ENCODE results near the gene BYSL.
"Not testable (repeated sequence)": the region's sequence is repeated elsewhere in the genome, so short reads cannot be mapped to it uniquely, and the experiment has no call there.

The BYSL gene

DNA sequence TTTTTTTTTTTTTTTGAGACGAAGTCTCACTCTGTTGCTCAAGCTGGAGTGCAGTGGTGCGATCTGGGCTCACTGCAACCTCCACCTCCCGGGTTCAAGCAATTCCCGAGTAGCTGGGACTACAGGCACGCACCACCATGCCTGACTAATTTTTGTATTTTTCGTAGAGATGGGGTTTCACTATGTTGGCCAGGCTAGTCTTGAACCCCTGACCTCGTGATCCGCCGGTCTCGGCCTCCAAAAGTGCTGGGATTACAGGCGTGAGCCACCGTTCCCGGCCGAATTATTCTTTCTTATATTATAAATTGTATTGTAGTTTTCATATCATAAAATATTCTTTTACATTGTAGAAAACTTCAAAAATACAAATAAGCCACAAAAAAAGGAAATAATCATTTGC is 21.6 kb downstream of the BYSL start:
- not testable (repeated sequence) for DNase-seq (ENCODE audit: low read depth)

DNA sequence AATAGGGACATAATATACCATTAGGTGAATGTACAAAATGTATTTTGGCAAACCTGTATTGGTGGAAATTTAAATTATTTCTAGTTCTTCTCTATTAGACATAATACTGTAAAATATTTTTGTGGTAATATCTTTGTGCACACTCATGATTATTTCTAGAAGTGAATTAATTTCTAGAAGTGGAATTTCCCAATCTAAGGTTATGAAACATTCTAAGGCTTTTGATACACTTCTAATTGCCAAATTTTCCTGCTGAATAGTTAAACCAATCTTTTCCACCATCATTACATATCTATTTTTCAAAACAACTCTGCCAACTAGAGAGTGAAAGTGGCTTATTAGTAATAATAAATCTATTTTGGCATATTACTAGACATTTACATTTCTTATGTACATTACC is 22.2 kb downstream of the BYSL start:
- DNase-seq (ENCODE audit: low read depth) = no peak

DNA sequence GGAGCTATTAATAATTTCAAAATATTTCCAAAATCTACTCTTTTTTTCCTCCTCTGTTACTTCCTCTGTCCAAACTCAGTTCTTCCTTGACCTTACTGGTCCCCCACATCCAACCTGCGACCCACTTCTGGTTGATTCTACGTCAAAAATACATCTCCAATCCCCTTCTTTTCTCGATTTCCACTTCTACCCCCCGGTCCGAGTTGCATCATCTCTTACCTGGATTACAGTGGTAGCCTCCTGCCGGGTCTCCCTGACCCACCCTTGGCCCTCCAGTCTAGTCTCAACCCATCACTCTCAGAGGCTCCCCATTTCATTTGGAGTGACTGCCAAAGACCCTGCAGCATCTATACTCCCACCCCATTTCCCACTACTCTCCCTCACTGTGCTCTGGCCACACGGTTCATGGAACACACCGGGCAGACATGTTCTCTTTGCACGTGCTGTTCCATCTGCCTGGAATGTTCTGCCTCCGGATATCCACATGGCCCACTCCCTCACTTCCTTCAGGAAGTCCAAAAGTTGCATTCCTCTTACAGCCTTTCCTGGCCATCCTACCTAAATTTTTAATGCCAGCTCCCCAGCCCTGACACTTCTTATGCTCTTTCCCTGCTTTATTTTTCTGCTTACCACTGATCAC is 26.4 kb downstream of the BYSL start:
- DNase-seq (ENCODE audit: low read depth) = no peak

DNA sequence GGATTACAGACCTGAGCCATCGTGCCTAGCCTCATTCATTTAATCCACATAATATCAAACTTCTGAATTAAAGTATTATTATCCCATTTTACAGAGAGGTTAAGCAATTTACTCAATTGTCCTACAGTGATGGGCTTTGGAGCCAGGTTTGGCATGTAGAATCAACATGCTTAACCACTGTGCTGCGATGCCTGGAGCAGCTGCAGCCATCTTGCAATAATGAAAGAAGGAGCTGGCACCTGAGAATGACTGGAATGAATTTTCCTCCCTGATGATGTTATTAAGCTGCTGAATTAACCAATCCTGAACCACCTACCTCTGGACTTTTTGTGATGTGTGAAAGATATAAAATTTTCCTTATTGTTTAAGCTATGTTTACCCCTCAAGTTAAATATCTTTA is 33.4 kb downstream of the BYSL start:
- no peak for DNase-seq (ENCODE audit: low read depth)

DNA sequence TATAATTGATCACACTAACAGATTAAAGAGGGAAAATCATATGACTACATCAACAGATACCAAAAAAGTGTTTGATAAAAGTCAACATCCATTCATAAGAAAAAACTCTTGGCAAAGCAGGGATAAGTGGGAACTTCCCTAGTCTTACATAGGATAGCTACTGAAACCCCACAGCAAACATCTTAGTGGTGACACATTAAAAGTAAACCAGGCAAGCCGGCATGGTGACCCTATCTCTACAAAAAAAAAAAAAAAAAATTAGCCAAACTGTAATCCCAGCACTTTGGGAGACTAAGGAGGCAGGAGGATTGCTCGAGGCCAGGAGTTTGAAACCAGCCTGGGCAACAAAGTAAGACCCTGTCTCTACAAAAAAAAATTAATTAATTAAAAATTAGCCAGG is 34.1 kb downstream of the BYSL start:
- no peak for DNase-seq (ENCODE audit: low read depth)

DNA sequence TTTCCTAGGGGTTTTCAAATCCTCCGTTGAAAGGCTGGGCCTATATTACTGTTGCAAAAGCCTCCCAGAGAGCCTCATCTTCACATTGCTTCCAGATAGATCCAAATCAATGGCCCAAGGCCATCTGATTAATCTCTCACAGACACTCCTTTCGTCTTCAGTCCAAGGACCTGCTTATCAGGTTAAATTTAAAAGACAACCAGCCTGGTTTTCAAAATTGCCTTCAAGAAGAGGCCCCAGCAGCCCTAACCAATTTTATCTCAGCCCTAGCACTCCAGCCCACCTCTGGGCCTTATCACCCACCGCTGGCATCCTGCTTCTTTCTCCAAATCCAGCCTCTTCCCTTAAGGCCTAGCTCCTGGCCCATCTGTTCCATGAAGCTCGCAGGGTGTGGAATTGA is 35.8 kb downstream of the BYSL start:
- DNase-seq (ENCODE audit: low read depth) = no peak

DNA sequence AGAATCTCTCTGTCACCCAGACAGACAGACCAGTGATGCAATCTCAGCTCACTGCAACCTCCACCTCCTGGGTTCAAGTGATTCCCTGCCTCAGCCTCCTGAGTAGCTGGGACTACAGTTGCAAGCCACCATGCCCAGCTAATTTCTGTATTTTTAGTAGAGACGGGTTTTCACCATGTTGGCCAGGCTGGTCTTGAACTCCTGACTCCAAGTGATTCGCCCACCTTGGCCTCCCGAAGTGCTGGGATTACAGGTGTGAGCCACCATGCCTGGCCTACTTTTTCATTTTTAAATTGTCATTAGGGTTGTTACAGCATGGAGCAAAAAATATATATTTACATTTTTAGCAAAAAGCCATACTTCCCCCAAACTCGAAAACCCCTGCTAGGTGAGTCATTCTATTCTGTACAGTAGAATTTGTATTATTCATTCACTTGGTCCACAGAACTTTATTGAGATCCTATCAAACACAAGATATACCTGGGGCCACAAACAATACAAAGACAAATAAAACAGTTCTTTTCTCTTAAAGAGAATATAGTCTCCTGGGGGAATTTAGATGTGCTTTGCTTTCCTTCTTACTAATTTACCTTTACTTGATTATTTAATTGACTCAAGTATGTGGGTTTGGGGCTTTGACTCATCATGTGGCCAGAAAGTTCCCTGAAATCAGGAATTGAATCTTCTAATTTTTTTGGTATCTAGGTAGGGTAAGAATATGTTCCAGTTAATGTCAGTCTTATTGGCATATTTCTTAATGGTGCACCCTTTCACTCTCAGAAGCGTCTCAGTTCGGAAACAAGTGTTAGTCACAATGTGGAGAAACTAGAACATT is 36.9 kb downstream of the BYSL start:
- no peak for DNase-seq (ENCODE audit: low read depth)

DNA sequence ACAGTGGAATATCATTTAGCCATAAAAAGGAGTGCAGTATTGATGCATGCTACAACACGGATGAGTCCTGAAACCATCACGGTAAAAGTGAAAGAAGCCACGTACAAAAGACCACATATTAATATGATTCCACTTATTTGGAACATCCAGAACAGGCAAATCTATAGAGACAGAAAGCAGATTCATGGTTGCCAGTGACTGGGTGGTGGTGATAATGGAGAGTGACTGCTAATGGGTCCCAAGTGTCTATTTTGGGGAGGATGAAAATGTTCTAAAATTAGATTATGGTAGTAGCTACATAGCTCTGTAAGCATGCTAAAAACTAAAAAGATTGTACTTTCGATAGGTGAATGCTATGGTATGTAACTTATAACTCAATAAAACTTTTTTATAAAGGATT is 38.7 kb downstream of the BYSL start:
- no peak for DNase-seq (ENCODE audit: low read depth)

DNA sequence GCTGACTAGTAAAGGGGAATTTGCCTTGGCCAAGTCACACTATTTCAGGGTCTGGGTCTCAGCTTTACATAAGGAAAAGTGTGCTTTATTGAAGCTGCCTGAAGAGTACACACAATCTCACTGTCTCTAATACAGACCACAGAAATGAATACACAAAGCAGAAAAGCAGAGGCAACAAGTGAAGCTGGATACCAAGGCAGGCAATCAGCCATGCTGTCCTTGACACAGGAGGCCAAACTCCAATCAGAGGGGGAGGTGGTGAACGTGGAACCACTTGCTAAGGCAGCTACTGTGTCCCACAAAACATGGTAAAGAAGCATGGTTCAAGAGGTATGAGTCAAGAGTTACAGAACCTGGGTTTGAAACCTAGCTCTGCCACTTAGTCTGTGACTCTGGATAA is 42.1 kb downstream of the BYSL start:
- no peak for DNase-seq (ENCODE audit: low read depth)

DNA sequence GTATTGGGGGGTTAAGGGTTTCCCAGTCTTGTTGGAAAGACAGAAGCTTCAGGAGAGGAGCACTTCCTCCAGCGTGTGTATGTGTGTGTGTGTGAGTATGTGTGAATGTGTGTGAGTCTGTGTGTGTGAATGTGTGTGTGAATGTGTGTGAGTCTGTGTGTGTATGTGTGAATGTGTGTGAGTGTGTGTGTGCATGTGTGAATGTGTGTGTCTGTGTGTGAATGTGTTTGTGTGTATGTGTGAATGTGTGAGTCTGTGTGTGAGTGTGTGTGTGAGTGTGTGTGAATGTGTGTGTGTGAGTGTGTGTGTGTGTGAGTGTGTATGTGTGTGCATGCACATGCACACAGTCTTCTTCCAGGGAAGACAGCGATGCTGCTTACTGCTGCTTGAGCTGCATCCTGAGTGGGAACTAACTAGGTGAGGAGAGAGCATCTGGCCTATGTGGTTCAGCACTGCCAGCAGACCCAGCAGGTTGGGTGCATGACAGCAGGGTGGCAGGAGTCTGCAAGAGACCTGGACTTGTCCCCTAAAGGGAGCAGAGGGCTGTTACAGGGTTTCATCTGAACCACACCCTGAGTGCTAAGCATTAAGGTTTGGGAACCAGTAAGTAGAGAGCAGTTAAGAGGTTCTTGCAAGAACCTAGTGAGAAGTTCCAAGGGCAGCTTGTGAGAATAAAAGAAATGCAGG is 43.0 kb downstream of the BYSL start:
- no peak for DNase-seq (ENCODE audit: low read depth)

DNA sequence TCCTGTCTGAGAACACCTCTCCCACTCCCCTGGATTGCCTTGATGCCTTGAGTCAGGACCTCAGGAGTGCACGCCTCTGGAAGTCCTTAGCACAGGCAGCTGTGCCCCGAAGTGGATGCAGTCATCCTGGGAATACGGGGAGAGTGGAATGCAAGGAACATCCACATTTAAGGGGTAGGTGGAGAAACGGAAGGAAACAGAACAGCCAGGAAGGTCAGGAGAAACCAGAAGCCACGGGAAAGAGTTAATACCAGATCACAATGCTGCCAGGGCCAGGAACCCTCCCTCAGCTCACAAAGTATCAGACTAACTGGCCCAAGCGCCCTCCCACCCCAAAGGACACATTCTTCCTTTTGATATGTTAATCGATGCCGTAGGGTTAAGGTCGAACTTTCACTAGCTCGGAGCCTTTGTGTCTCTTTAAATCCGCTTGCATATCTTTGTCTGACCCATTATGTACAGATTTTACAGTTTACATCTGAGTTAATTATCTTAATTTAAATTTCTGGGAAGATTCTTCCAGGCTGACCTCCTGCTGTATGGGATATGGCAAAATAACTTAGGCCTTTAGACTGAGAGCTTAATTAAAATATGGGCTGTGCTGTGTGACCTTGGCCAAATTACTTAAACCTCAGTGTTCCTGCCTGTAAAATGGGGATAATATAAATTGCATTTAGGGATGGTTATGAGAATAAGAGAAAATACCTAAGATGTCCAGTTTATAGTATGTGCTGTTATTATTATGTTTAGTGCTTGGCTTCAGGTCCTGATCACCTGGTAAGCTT is 44.3 kb downstream of the BYSL start:
- DNase-seq (ENCODE audit: low read depth) = no peak

DNA sequence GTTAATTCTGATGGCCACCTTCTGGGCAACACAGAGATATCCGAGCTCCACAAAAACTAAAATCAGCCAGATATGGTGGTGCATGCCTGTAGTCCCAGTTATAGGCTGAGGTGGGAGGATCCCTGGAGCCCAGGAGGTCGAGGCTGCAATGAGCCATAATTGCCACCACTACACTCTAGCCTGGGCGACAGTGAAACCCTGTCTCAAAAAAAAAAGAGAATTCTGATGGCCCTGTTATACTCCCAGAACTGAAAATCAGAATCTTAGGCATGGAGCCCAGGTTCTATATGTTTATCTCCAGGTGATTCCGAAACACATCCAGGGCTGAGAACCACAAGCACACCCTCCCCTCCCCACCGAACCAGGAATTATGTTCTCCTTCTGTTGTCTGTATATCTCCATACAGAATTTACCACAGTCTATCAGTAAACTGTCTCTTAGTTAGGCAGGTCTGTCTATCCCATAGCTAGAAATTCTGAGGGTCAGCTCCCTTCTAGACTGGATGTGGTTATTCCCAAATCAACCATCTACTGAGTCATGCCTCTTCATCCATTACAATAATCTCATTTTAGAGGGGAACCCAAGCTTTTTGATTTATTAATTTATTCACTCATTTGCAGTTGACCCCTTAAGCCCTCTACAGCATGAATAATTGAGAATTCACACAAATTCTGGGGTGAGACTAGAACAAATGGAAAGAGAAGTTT is 45.1 kb downstream of the BYSL start:
- no peak for DNase-seq (ENCODE audit: low read depth)

DNA sequence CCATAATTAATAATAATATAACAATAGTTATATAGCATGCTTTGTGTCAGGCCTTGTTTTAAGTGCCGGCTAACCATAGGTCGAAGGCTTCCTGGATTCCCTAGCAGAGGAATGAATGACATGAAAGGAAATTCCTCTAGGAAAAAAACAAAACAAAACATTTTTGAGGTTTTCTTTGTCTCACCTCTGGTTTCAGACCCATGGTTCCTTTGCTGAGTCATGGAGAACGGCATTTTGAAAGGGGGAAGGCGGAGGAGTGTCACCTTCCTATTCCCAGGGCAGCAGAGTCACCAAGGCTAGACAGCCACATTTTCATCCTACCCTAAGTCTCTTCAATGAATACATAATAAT is 45.6 kb downstream of the BYSL start:
- DNase-seq (ENCODE audit: low read depth) = no peak

DNA sequence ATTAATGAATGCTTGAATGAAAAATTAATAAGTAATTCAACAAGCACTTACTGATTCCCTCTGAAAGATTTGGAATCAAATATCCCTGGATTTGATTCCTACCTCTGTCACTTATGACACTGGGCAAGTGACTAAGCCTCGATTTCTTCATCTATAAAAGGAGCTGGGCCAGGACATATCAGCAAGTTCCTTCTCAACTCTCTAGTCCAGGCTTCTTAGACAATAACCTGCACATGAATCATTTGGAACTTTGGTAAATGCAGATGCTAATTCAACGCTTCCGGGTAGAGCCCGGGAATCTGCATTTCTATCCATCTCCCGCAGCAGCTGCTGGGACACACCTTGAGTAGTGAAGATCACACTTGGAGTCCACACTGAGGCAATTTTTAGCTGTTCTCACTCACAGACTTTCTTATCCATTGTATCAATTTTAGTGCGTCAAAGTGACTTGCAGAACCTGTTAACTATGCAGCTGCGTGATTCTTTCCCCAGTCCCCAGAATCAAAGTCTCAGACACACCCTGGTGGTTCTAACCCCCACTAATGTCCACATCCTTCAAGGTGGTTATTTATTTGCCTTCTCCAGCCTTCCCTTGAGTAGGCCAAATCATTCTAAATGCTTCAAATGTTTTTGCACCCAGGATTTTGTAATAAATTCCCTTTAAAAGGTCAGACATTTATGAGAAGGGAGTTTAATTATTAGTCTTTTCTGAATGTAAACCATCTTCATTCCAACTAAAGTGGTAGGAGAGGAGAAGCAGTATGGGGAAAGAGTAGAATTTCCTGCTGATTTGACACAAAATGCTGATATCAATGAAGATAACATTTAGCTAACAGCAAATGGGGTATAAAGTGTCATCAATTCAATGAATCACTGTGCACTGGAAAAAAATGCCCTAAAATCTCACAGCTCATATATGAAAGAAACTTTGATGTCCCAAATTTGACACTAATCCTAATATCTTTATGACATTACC is 46.3 kb downstream of the BYSL start:
- DNase-seq (ENCODE audit: low read depth) = no peak

DNA sequence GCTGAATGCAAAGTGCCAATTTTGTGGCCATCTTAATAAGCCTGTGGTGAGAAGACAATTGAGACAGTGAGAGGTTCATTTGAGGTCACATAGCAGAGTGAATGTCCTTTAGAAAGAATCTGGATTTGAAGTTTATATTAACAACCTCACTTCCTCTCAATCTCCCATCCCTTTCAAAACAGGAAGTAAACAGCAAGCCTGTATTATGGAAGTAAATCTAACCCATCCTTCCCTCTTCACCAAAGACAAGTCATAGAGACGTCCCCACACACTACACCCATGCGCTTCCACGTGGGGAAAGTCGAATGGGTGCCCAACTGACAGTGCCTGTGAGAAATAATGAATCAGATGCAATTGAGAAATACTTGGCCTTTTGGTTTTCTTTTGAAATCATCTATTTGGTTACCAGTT is 49.1 kb downstream of the BYSL start:
- no peak for DNase-seq (ENCODE audit: low read depth)

DNA sequence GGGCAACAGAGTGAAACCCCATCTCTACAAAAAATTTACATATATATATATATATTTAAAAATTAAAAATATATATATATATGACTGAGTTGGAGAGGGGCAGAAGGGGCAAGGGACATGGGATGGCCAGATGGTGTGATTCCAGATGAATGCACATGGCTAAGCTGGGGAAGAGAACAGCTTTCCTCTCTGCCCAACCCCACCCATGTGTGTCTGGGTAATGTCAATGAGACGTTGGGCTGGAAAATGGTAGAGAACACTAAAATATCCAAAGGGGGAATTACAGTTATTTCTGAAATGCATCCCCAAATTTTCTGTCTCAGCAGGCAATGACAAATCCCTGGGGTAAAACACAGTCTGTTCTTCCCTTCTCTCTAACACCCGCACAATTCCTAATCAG is 51.5 kb downstream of the BYSL start:
- no peak for DNase-seq (ENCODE audit: low read depth)

DNA sequence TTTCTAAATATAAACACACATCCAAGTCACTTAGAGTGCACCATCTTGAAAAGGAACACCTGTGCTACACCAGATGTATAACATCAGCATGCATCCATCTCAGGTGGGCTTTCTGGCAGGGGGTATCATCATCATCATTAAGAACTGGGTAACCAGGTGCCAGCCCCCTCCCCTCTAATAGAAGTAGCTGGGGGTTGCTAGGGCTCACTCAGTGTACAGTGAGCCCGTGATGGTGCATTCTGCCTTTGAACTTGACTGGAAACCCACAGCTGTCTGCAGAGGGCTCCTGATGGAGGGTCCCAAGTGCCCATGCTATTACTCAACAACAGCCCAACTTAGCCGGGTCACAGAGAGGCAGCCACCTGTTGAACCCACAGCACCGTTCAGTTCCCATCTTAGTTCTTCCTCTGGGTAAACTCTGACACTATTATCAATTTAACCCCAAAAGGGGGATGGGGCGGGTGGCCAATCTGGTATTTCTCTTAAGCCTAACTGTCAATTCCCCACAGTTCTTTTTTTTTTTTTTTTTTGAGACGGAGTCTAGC is 53.1 kb downstream of the BYSL start:
- no peak for DNase-seq (ENCODE audit: low read depth)

DNA sequence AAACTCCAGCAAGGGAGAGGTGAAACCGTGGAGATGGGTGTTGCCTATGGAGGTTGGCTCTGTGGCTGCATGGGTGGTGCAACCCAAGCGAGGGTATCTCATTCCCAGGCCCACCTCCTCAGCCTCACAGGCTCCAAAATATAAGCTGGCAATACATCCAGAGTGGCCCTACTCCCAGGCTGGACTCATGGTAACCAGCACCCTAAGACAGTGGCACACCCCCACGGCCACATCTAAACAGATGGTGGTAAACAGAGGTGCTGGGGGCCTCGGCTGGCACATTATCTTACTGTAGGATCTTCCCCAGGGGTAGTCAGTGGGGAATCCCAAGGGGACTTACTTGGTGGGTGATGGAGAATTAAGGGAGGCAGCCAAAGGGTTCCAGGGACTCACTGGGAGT is 54.0 kb downstream of the BYSL start:
- DNase-seq (ENCODE audit: low read depth) = no peak

DNA sequence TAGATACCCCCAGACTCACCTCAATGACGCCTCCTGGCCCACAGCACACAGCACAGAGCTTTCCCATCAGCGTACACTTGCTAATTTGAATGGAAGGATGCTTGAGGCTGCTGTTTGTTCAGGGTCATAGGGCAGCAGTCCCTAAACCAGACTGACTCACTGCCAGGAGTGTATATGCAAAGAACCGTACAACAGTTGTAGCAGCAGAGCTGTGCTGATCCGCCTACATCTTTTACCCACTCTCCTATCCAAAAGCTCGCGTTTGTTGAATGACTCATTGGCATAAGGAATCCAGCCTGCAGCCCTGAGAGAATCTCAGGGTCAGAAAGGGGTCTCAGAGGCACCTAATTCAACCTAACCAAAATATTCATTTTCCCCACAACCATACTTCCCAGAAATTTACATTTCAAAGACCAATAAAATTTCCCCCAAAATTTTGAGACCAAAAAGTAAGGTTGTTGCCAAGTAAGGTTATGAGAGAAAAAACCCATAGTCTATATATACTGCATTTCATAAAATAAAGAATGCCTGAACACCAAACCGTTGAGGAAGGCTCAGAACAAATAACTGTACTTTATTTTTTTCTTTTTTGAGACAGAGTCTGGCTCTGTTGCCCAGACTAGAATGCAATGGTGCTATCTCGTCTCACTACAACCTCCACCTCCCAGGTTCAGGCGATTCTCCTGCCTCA is 55.6 kb downstream of the BYSL start:
- no peak for DNase-seq (ENCODE audit: low read depth)

Measured in CMK (cell line).